CD4-positive, alpha-beta T cell treated with Interferon gamma for 1 hour (primary cell): Measurements from ENCODE around the gene TOLLIP.

ENCODE experiments used
- DNase-seq: peaks from one replicate; pipeline ENCODE4 v3.0.0-alpha.2; 2020

TOLLIP gene

DNA sequence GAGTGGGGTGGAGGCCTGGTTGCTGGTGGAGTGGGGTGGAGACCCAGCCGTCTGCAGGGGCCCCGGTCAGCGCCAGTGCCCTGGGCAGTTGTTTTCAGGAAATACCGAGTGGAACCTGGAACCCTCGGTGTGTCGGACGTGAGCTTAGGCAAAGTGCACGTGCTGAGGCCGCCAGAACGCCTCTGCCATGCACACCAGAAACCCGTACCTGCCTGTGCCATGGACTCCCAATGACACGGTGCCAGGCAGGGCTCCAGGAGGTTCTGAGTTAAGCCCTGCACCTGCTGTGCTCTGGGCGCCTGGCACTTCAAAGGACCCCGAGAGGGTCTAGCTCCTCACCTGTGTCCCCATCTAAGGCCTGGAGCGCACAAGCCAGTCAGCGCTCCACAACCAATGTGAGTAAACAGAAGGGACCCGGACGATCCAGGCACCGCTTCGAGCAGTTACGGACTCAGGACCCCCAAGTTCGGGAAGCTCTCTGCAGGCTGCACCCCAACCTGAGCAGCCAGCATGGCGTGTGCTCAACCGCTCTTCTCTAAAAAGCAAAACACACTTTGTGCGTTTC, 12.3 kb downstream of the TOLLIP start:
- DNase-seq, result no peak

DNA sequence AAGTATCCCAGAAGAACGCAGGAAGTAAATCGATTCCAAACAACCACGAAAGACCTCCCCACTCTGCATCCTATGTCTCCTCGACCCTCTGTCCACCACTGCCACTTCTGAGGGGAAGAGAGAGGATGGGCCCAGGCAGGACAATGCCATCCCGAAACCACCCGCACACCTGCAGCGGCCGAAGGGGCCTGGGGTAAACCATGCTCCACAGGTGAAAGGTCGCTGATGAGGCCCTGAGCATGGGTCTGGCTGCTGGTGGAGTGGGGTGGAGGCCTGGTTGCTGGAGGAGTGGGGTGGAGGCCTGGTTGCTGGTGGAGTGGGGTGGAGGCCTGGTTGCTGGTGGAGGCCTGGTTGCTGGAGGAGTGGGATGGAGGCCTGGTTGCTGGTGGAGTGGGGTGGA, 13.1 kb downstream of the TOLLIP start:
- DNase-seq, result no peak

DNA sequence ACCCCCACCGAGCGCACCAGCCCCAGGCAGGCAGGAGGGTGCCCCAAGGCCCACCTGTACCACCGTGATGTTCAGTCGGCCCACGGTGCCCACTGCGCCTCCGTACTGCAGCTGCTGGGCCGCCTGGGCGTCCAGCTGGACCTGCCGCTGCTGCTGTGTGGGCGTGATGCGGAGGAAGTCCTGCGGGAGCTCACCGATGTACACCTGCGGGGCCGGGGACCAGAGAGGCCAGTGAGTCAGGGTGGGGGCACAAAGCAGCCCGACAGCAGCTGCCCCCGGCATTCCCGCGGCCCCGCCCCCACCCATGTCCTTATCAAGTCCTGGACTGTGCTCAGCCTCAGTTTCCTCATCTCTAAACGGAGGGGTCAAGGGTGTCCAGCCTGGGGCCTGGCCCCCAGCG, 13.8 kb downstream of the TOLLIP start:
- no peak for DNase-seq

DNA sequence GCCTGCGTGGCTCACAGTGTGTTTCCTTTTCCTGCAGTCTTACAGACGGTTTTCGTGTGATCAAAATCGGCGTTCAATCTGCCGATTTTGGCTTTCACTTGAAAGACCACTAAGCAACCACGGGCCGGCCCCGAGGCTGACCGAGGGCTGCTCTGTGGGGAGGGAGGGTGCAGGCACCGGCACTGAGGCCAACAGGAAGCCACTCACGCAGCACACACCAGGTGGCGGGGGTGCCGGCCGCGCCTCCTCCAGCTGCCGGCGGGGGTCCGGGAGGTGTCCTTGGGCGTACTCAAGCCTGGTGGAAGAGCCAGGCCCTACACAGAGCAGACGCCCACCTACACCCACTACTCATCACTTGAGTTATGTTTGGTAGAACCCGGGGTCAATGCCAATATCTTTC, 14.3 kb downstream of the TOLLIP start:
- DNase-seq, result no peak

DNA sequence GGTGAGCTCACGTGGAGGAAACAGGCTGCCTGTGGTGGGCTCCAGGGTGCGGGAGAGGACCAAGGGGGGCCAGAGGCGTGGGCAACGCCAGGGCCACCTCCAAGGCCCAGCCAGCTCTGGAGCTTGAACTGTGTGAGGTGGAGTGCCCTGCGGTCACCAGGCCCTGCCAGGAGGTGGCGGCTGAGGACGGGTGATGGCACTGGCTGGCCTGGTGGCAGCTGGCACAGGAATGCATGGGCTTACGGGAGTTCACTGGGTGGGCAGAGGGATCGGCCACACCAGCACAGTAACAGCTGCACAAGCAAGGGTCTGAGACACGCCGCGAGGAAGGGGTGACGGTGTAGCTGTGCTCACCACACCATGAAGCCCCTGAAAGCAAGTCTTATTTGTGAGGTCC, 15.8 kb downstream of the TOLLIP start:
- DNase-seq, result no peak

DNA sequence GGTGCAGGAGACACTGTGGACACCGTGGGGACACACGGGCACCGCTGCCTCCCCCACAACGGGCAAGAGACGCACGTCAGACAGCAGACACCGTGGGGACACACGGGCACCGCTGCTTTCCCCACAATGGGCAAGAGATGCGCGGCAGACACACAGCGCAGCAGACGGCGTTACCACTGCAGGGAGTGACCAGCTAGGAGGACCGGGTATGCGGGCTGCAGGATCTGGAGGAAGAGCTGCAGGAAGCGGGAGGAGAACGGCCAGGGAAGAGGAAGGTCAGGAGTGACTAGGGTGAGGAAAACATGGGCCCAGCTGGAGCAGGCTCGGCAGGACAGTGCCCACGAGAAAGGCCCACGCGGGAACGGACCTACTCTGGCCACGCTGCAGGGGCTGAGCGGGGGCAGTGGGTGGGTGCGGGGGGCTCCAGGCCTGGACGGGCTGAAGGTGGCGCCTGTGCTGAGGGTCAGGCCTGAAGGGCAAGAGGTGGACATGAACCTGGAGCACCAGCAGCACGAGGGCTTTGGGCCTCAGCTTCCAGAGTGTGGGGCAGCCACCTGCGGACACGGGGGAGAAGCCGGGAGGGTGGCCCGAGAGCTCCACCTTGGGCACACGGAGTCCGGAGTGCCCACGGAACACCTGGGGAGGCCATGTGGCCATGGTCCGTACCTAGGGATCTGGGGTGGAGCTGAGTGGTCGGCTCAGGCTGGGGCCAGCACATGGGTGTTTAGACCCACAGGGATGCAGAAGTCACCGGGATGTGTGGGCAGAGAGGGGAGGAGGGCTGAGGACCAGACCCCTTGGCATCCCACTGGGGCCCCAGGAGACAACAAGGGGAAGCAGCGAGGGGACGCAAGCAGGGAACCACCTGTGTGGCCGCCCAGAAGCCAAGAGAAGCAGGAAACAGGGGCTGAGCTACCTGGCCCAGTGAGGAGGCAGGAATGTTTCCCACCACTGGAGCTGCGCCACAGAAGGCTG, 16.5 kb downstream of the TOLLIP start:
- DNase-seq, result no peak

DNA sequence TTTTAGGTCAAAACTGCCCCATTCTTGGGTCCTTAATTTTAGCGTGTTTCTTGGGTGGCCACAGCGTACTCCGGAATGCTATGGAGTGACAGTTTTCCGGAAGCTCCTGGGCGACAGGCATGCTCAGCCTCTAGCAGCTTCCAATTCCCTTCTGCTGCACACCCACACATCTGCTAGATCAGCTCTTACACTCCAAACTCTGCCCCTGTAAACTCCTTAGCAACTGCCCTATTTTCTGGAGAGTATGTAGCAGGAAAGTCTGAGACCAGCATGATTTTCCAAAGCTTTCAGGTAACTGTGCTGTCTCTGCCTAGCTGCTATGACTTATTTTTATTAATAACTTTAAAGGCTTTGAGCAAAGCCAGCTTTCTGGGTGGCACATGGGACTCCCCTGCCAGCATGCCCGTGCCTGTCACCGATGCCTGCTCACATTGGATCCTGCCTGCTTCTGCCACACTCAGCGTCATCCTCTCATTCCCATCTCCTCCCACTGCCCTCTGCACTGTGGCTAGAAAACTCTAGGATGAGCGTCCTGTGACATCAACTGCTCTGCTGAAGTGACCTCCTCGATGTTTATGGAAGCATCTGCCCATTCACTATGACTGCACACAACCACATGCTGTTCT, 17.3 kb downstream of the TOLLIP start:
- no peak for DNase-seq

DNA sequence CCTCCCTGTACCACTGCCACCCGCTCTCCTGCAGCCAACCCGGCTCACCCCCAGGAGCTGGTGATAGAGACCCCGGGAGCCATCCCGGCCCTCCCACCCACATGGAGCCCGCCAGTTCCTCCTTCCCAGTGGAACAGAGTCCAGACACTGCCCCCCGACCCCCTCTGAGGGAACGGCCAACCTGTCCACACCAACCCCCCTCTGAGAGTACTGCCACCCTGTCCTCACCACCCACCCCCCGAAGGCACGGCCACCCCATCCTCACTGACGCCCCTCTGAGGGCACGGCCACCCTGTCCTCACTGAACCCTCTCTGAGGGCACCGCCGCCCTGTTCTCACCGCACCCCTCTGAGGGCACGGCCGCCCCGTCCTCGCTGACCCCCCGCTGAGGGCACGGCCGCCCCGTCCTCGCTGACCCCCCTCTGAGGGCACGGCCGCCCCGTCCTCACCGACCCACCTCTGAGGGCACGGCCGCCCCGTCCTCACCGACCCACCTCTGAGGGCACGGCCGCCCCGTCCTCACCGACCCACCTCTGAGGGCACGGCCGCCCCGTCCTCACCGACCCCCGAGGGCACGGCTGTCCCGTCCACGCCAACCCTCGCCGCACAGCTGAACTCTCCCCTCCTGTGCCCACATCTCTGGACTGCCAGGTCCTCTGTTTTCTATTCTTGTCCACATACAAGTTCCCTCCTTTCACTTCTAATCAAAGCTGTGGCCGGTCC, 18.0 kb downstream of the TOLLIP start:
- DNase-seq, result no peak

DNA sequence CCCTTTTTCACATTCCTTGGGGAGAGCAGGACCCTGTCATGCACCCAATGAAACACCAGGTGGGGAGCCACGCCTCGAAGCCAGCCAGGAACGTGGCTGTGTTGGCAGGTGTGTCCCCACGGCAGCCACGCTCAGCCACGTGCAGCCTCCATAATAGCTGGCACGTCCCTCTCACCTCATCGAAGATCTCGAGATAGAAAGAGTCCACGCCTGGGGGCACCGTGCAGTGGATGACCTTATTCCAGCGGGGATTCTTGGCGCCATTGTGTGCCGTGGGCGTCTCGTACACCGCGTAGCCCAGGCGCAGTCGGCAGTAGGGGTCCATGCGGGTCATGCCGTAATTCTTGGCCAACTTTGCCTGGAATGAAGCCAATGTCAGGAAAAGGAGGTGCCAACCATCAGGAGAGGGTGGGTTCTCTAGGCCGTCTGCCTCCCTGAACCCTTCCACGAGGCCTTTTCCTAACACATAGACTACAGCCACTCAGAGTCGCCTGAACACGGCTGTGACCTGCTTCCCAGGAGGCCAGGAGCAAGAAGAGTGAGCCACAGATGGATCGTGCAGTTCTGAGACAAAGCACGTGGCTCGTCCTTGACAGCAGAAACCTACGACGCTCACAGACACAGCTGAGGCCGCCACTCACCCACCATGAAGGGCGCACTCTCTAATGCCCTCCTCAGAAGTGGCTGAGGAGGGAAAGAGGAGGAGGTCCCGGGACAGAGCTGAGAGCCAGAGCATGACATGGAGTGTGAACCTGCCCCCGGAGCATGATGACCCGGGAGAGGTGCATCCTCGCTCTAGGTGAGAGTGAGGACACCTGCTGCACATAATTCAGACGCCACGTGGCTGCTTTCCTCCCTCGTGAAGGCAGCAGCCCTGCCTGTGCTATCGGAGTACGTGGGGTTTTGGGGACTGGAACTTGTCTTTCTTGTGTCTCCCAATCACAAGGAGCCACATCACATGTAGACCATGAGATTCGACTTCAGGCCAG, 19.1 kb downstream of the TOLLIP start:
- no peak for DNase-seq

DNA sequence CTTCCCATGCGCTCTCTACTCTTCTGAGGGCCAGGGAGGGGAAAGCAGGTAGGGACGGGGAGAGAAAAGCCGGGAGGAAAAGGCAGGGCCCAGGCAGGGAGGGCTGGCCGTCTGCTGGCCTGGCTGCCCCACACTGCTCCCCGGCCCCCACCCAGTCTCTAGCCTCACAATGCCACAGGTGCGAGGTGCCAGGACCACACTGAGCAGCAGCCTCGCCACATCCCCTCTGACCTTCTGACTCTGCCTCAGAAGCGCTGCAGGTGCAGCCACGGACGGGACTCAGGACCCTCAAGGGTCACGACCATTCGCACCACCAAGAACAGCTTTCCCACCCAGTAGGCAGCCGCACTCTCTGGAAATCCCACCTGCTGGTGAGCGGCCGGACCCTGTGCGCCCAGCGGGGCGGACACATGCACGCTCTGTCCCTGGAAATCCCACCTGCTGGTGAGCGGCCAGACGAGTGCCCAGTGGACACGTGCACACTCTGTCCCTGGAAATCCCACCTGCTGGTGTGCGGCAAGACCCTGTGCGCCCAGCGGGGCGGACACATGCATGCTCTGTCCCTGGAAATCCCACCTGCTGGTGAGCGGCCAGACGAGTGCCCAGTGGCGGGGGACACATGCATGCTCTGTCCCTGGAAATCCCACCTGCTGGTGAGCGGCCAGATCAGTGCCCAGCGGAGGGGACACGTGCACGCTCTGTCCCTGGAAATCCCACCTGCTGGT, 20.1 kb downstream of the TOLLIP start:
- no peak for DNase-seq

DNA sequence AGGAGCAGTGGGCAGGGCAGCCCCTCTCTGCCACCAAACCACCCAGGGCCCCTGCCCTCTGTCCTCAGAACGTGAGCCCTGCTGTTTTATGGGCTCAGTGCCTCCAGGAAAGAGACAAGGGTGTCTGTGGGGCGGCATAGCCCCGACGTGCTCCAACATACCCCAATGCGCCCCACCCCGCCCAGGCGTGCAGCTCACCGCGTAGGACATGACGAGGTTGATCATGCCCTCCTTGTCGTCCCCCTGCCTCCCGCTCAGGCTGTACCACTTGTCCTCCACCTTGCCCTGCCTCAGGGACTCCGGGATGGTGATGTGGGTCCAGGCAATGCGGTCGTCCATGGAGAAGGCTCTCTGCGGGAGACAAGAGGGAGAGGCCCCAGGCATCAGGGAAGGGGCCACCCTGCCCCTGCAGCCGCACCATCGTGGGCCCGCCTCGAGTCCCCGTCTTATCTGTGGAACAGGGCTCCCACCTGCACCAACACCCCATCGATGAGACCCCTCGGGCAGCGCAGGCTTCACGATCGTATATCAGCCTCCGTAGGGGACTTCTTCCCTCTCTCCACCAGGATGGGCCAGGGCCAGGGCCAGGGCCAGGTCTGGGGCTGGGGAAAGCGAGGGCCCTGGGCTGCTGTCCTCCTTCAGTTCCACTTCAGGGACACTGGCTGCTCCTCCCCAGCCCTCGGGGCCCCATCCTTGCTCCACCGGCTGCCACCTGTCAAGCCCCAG, 20.8 kb downstream of the TOLLIP start:
- no peak for DNase-seq

DNA sequence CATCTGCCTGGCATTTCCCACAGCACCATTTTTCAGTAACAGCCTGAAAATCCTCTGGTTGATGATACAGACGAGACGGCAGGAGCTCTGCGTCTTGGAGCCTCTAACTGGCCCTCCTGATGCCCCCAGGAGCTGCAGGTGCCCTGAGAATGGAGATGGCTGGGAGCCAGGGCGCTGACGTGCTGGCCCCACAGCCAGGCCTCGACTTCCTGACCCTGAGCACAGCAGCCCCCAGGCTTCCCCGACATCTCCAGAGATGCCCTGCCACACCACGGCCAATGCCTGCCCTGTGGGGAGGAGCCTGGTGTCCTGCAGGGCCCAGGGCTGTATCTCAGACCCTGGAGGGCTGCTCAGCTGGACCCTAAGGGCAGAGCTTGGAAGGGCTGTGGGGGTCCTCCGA, 21.5 kb downstream of the TOLLIP start:
- DNase-seq, result no peak

DNA sequence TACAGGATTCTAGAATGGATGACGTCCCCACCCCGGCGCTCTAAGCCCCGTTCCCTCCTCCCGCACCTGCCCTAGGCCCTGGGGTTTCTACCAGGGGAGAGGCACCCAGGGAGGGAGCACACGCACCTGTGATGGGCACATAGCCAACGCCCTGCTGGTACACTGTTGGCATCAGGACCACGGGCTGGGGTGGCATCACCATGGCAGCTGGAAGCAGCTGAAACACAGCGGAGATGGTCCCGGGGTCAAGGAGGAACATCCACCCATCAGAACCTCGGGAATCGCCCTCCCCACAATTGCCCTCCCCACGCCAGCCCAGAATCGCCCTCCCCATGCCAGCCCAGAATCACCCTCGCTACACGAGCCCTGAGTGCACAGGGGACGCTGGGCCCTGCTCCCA, 23.6 kb downstream of the TOLLIP start:
- no peak for DNase-seq

DNA sequence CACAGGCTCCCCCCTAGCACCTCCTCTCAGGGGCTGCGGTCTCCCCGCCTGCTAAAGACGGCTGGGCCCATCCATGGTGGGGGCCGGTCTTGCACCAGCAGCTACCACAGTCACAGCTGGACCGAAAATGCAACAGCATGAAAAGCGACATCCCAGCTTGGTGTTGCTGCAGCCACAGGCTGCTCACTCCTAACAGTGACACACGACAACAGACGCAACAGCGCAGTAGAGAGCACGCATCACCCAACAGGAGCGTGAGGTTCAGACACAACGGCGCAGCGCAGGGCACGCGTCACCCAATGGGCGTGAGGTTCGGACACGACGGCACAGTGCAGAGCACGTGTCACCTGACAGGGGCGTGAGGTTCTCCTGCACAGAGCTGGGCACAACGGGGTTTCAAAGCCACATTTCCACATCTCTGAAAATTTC, 24.1 kb downstream of the TOLLIP start:
- no peak for DNase-seq

DNA sequence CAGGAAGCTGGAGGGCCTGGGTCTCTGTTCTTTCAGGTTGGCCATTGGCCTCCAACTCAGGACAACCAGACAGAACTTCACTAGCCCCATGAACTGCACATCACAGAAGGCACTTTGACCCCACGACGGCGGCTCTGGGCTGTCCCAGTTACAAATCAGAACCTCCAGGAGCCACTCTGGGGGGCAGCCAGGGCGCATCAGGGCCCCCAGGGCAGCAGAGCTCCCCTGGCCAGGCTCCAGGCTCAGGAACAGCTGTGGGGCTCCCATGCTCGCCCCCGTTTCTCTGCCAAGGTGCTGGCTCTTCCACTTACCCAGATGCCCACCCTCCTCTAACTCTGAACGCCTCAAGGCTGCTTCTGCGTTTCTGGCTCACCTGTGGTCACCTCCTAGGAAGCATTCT, 25.5 kb downstream of the TOLLIP start:
- no peak for DNase-seq

DNA sequence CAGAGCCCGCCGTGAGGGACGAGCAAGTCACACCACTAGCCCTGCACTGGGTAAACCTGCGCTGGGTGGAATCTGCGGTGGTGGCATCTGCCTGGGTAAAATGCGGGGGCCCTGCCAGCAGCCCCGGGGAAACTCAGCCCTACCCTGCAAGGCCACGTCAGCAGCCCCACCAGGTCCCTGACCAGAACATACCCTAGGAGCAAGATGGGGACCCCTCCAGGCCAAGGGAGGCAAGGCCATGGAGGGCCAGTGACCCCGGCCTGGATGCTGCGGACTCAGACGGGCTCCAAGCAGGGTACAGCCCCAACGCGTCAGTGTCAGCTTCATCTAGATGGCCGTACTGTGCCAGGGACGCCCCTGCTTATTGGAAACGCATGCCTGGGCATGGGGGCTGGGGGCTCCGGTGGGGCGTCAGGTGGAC, 26.3 kb downstream of the TOLLIP start:
- no peak for DNase-seq

DNA sequence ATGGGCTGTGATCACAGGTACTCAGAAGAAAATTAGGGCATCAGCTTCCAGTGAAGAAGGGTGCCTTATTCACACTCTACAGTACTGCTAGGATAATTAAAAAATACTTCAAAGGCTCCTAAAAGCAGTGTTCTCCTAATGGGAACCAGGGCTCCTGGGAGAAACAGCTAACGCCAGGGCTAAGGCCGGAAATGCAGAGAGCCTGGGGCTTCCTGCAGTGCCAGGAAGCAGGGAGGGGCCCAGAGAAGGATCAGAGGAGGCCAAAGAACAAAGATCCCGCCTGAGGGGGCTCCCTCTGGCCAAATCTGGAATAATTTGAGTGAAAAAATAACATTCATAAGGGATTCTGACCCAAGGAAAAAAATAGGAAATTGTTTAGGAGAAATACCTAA, 27.5 kb downstream of the TOLLIP start:
- DNase-seq, result no peak

DNA sequence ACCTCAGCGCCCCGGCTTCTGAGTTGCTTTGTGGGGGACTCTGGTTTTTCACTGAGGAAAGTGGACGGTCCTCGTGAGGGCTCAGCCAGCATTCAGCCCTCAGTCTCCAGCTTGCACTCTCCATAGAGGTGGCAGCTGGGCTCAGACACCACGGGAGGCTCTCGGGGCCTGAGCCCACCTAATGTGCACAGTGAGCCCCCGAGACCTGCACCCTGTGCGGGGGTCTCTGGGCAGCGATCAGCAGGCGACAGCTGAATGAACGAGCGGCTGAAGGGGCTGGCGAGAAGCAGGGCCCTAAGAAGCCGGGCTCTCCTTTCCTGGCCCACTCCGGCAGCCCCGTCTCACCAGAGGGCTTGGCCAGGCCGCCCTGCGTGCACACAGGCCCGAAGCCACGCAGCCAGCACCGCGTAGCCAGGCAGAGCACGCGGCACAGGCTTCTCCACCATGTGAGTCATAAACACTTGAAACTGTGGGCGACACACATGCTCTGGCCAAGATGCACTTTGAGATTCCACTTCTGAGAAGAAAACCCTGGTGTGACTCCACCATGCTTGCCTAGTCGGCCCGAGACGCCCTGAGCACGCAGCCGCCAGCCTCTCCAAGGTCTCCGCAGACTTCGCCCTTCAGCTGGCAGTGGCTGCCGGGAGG, 28.0 kb downstream of the TOLLIP start:
- DNase-seq, result no peak

DNA sequence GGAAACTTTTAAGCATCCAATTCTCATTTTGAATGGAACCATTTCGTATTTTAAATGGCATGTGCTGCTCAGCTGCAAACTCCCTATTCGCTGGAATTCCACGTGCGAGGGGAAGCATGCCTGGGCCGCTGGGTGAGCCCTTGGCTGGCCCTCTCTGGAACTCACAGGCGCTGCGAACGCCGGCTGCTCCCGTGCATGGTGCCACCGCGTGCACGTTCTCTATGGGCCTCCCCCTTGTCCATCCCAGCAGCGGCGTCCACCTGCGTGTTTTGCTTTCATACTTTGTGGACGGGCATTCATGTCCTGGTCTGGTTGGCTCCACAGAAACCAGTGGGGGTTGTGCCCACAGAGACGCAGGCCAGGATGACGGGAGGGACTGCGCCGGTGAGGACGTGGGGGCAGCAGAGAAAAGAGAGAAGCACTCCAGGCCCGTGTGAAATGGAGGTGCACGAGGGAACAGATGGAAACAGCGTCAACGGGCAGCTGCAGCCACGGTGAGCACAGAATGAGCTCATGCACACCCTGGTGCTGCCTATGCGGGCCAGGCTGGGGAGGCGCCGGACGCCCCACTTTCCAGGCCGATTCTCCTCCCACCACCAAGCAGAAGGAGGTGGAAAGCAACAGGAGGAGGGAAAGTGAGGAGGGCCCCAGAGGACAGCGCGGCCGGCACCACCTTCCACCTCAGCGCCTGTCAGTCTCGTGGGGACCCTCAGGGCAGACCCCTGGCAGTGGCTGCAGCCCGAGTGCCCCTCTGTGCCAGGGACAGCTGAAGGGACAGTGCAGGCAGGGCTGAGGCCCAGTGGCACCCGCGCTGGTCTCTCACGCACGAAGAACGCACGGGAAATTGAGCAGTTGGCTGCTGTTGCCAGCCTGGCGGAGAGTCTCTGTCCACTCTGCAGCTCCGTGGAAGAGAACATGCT, 29.1 kb downstream of the TOLLIP start:
- no peak for DNase-seq
